Measurements from ENCODE around the gene IMP3. TPM values are rescaled to one million over a fixed set of nuclear protein-coding genes. Genes with fewer than 3 reads are reported as not detected.

Gene IMP3
- total RNA-seq, 1 experiment from 2014 or later, result 56.0 TPM

GRCh38 chr15:75599401-75599800, 40.6 kb downstream of the IMP3 start:
- H3K27ac ChIP-seq (ENCODE audit: low read length), result no peak overlapping the region
- H3K27me3 ChIP-seq (ENCODE audit: control insufficient read depth, insufficient read depth, low read length), result no peaks in the 10 kb centered on the region
- no TSS peak for BruUV-seq (replicated peaks)
- POLR2A ChIA-PET, result interaction anchor here (0.6 to 0.7 kb wide), 2 partner anchors 26 to 78 kb away, joined by 3 read pairs; partner anchors contain the start of gene SNUPN
- H3K36me3 ChIP-seq (ENCODE audit: control insufficient read depth, insufficient read depth, low read length), result peaks cover 9% of the 10 kb centered on the region
- no peak for TF ChIP-seq SIN3A (IDR thresholded peaks at IDR 0.05; ENCODE audit: borderline replicate concordance, insufficient read depth, low read depth, low read length)
- no peaks in the 10 kb centered on the region for H3K9me3 ChIP-seq (ENCODE audit: control insufficient read depth, insufficient read depth, low read depth, low read length)
- intact Hi-C loops (cut with micrococcal nuclease; ENCODE audit: unreplicated experiment) (no loop called here), in situ Hi-C loops (cut with HindIII; ENCODE audit: low pct_unique_long_range_greater_than_20kb, low sequenced_read_pairs) (no loop called here)
- H3K4me1 ChIP-seq (ENCODE audit: control insufficient read depth, insufficient read depth, low read length), result no peaks in the 10 kb centered on the region
- CTCF ChIA-PET, result interaction anchor here (0.6 kb wide), 1 partner anchor 82 kb away, joined by 3 read pairs; no protein-coding TSS in a partner anchor
- ATAC-seq (no peak), DNase-seq (ENCODE audit: low read depth, low spot score) (no peak)
- no peak overlapping the region for H3K4me3 ChIP-seq (ENCODE audit: low read depth in 2 of 2, low read length in 2 of 2)

GRCh38 chr15:75598361-75598760, 41.7 kb downstream of the IMP3 start:
- no peaks in the 10 kb centered on the region for H3K27me3 ChIP-seq (ENCODE audit: control insufficient read depth, insufficient read depth, low read length)
- peaks cover 9% of the 10 kb centered on the region for H3K36me3 ChIP-seq (ENCODE audit: control insufficient read depth, insufficient read depth, low read length)
- no peak for ATAC-seq
- intact Hi-C loops (cut with micrococcal nuclease; ENCODE audit: unreplicated experiment), result no loop called here
- in situ Hi-C loops (cut with HindIII; ENCODE audit: low pct_unique_long_range_greater_than_20kb, low sequenced_read_pairs), result no loop called here
- no peak for TF ChIP-seq POLR2AphosphoS5 (IDR thresholded peaks at IDR 0.05; ENCODE audit: low read depth, low read length)
- TF ChIP-seq TCF7L2 (IDR thresholded peaks at IDR 0.05; ENCODE audit: low read depth, low read length), result no peak
- TF ChIP-seq SIN3A (IDR thresholded peaks at IDR 0.05; ENCODE audit: borderline replicate concordance, insufficient read depth, low read depth, low read length), result no peak
- no peak for TF ChIP-seq CTCF (IDR thresholded peaks at IDR 0.05)
- TF ChIP-seq REST (IDR thresholded peaks at IDR 0.05; ENCODE audit: insufficient read depth in 1 of 2, low read depth in 2 of 2, low read length in 1 of 2), result no peak
- POLR2A ChIA-PET, result no interaction called here
- no peaks in the 10 kb centered on the region for H3K9me3 ChIP-seq (ENCODE audit: control insufficient read depth, insufficient read depth, low read depth, low read length)
- CTCF ChIA-PET, result no interaction called here
- H3K27ac ChIP-seq (ENCODE audit: low read length), result no peak overlapping the region
- BruUV-seq (replicated peaks), result no TSS peak
- DNase-seq (ENCODE audit: low read depth, low spot score), result no peak
- H3K4me3 ChIP-seq (ENCODE audit: low read depth in 2 of 2, low read length in 2 of 2), result no peak overlapping the region
- H3K4me1 ChIP-seq (ENCODE audit: control insufficient read depth, insufficient read depth, low read length), result no peaks in the 10 kb centered on the region

GRCh38 chr15:75597667-75598341, 42.2 kb downstream of the IMP3 start:
- Histone ChIP-seq H3K4me1 (ENCODE audit: control insufficient read depth, insufficient read depth, low read length) (no peaks in the 10 kb centered on the region), H3K9me3 (ENCODE audit: control insufficient read depth, insufficient read depth, low read depth, low read length) (no peaks in the 10 kb centered on the region), H3K27me3 (ENCODE audit: control insufficient read depth, insufficient read depth, low read length) (no peaks in the 10 kb centered on the region), H3K27ac (ENCODE audit: low read length) (no peak overlapping the region), H3K36me3 (ENCODE audit: control insufficient read depth, insufficient read depth, low read length) (peaks cover 9% of the 10 kb centered on the region), H3K4me3 (ENCODE audit: low read depth in 2 of 2, low read length in 2 of 2) (no peak overlapping the region)
- TF ChIP-seq CTCF (IDR thresholded peaks at IDR 0.05), result no peak
- TF ChIP-seq REST (IDR thresholded peaks at IDR 0.05; ENCODE audit: insufficient read depth in 1 of 2, low read depth in 2 of 2, low read length in 1 of 2), result no peak
- TF ChIP-seq POLR2AphosphoS5 (IDR thresholded peaks at IDR 0.05; ENCODE audit: low read depth, low read length), result no peak
- TF ChIP-seq TCF7L2 (IDR thresholded peaks at IDR 0.05; ENCODE audit: low read depth, low read length), result no peak
- TF ChIP-seq SIN3A (IDR thresholded peaks at IDR 0.05; ENCODE audit: borderline replicate concordance, insufficient read depth, low read depth, low read length), result no peak
- BruUV-seq (replicated peaks), result no TSS peak
- in situ Hi-C loops (cut with HindIII; ENCODE audit: low pct_unique_long_range_greater_than_20kb, low sequenced_read_pairs) (no loop called here), intact Hi-C loops (cut with micrococcal nuclease; ENCODE audit: unreplicated experiment) (no loop called here)
- ATAC-seq (no peak), DNase-seq (ENCODE audit: low read depth, low spot score) (no peak)
- ChIA-PET POLR2A (no interaction called here), CTCF (no interaction called here)
